ENCODE data around the gene ADTRP. TPM values are rescaled to one million over a fixed set of nuclear protein-coding genes. Genes with fewer than 3 reads are reported as not detected.

The ADTRP gene
- total RNA-seq, 2 donors from 2014 or later, result 0.74 to 1.0 TPM

- no peak for DNase-seq (ENCODE audit: low spot score)
- H3K4me1 ChIP-seq (replicated peaks), result peaks cover 9% of the 10 kb centered on the region
- WGBS, result 53% methylated on average over 8 of the region's 8 CpGs
Measured at GRCh38 chr6:11766589-11767450, 11.8 kb downstream of the ADTRP start.

GRCh38 chr6:11766043-11766442, 12.6 kb downstream of the ADTRP start:
- no peaks in the 10 kb centered on the region for H3K9me3 ChIP-seq
- peaks cover 9% of the 10 kb centered on the region for H3K4me1 ChIP-seq (replicated peaks)
- WGBS, result 79% methylated on average over 2 of the region's 2 CpGs
- no peak for TF ChIP-seq POLR2AphosphoS5 (IDR thresholded peaks at IDR 0.05)
- H3K36me3 ChIP-seq, result no peaks in the 10 kb centered on the region
- H3K27ac ChIP-seq, result no peak overlapping the region
- no peak for DNase-seq (ENCODE audit: low spot score)
- intact Hi-C loops (cut with DNase I), result no loop called here
- H3K27me3 ChIP-seq (replicated peaks; ENCODE audit: insufficient read depth), result no peaks in the 10 kb centered on the region
- no peak overlapping the region for H3K4me3 ChIP-seq

More at GRCh38 chr6:11766589-11767450, 11.8 kb downstream of the ADTRP start:
- intact Hi-C loops (cut with DNase I), result no loop called here
- no peaks in the 10 kb centered on the region for H3K36me3 ChIP-seq
- no peaks in the 10 kb centered on the region for H3K9me3 ChIP-seq
- H3K4me3 ChIP-seq, result no peak overlapping the region
- no peaks in the 10 kb centered on the region for H3K27me3 ChIP-seq (replicated peaks; ENCODE audit: insufficient read depth)
- no peak overlapping the region for H3K27ac ChIP-seq
- no peak for TF ChIP-seq CTCF (IDR thresholded peaks at IDR 0.05)
- no peak for TF ChIP-seq POLR2AphosphoS5 (IDR thresholded peaks at IDR 0.05)
- no peak for TF ChIP-seq POLR2A (IDR thresholded peaks at IDR 0.05)

GRCh38 chr6:11764250-11764604, 14.4 kb downstream of the ADTRP start:
- no peak for DNase-seq (ENCODE audit: low spot score)
- 96% methylated on average over 1 of the region's 1 CpG for WGBS
- Histone ChIP-seq H3K4me3 (no peak overlapping the region), H3K4me1 (replicated peaks) (peaks cover 9% of the 10 kb centered on the region), H3K36me3 (no peaks in the 10 kb centered on the region), H3K27me3 (replicated peaks; ENCODE audit: insufficient read depth) (no peaks in the 10 kb centered on the region), H3K9me3 (no peaks in the 10 kb centered on the region), H3K27ac (no peak overlapping the region)
- intact Hi-C loops (cut with DNase I), result no loop called here
- TF ChIP-seq CTCF (IDR thresholded peaks at IDR 0.05), result no peak
- TF ChIP-seq POLR2A (IDR thresholded peaks at IDR 0.05), result no peak
- no peak for TF ChIP-seq POLR2AphosphoS5 (IDR thresholded peaks at IDR 0.05)

- no peak for DNase-seq (ENCODE audit: low spot score)
- no peaks in the 10 kb centered on the region for H3K9me3 ChIP-seq
- peaks cover 9% of the 10 kb centered on the region for H3K4me1 ChIP-seq (replicated peaks)
- no peaks in the 10 kb centered on the region for H3K27me3 ChIP-seq (replicated peaks; ENCODE audit: insufficient read depth)
- no peak for TF ChIP-seq POLR2A (IDR thresholded peaks at IDR 0.05)
- peak; percentile 55 for TF ChIP-seq POLR2AphosphoS5 (IDR thresholded peaks at IDR 0.05)
- no peak for TF ChIP-seq CTCF (IDR thresholded peaks at IDR 0.05)
- no peaks in the 10 kb centered on the region for H3K36me3 ChIP-seq
- H3K27ac ChIP-seq, result peak overlapping the region in 1 of 2 donors; percentile 59
- intact Hi-C loops (cut with DNase I), result no loop called here
- H3K4me3 ChIP-seq, result no peak overlapping the region
- 79% methylated on average over 4 of the region's 4 CpGs for WGBS
Measured at GRCh38 chr6:11763460-11764249, 14.9 kb downstream of the ADTRP start.

GRCh38 chr6:11762794-11763459, 15.7 kb downstream of the ADTRP start:
- intact Hi-C loops (cut with DNase I), result no loop called here
- H3K4me1 ChIP-seq (replicated peaks), result peaks cover 9% of the 10 kb centered on the region
- no peaks in the 10 kb centered on the region for H3K36me3 ChIP-seq
- H3K4me3 ChIP-seq, result no peak overlapping the region
- WGBS, result 38% methylated on average over 4 of the region's 4 CpGs
- H3K27ac ChIP-seq, result peak overlapping the region; percentile 5 to 59
- H3K9me3 ChIP-seq, result no peaks in the 10 kb centered on the region
- no peaks in the 10 kb centered on the region for H3K27me3 ChIP-seq (replicated peaks; ENCODE audit: insufficient read depth)
- TF ChIP-seq CTCF (IDR thresholded peaks at IDR 0.05) (no peak), POLR2AphosphoS5 (IDR thresholded peaks at IDR 0.05) (peak; percentile 7)
- DNase-seq (ENCODE audit: low spot score), result no peak
